Measurements from ENCODE around the gene ADAM19. TPM values are rescaled to one million over a fixed set of nuclear protein-coding genes. Genes with fewer than 3 reads are reported as not detected.

The ADAM19 gene
- total RNA-seq, 1 donor from 2014 or later: 11.5 TPM

DNA sequence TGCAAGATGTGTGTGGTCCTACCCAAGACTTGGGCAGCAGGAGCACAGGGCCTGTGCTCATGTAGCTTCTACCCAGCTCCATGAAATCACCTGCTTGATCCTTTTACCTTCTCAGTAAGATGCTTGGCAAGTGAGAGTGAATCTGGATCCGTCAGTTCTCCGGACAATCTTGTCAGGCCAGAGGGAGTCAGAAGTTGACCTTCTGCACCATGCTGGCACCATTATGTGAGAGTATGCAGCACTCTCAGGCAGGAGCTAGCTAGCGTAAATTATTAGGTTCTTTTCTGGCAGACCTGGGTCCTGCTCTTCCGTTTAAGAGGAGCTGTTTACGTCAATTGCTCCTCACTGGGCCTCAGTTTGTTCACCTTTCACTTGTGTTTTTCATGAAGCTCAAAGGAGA is 37.0 kb upstream of the ADAM19 start:
- peaks cover 3% of the 10 kb centered on the region for H3K9me3 Mint-ChIP-seq
- no peak overlapping the region for H3K4me3 Mint-ChIP-seq
- H2AFZ ChIP-seq (replicated peaks): no peak overlapping the region
- no peak overlapping the region for H3K27ac ChIP-seq
- H4K20me1 ChIP-seq (ENCODE audit: low read depth): no peaks in the 10 kb centered on the region
- TF ChIP-seq, protein P1, sequence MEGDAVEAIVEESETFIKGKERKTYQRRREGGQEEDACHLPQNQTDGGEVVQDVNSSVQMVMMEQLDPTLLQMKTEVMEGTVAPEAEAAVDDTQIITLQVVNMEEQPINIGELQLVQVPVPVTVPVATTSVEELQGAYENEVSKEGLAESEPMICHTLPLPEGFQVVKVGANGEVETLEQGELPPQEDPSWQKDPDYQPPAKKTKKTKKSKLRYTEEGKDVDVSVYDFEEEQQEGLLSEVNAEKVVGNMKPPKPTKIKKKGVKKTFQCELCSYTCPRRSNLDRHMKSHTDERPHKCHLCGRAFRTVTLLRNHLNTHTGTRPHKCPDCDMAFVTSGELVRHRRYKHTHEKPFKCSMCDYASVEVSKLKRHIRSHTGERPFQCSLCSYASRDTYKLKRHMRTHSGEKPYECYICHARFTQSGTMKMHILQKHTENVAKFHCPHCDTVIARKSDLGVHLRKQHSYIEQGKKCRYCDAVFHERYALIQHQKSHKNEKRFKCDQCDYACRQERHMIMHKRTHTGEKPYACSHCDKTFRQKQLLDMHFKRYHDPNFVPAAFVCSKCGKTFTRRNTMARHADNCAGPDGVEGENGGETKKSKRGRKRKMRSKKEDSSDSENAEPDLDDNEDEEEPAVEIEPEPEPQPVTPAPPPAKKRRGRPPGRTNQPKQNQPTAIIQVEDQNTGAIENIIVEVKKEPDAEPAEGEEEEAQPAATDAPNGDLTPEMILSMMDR (IDR thresholded peaks at IDR 0.05): no peak
- TF ChIP-seq EZH2phosphoT487 (IDR thresholded peaks at IDR 0.05): no peak
- TF ChIP-seq EZH2 (IDR thresholded peaks at IDR 0.05): no peak
- H3K4me3 ChIP-seq: no peak overlapping the region
- no peaks in the 10 kb centered on the region for H3K36me3 ChIP-seq
- H3K27ac Mint-ChIP-seq: peak overlapping the region; percentile 14
- H3K9ac ChIP-seq: no peak overlapping the region
- H3K27me3 ChIP-seq: no peaks in the 10 kb centered on the region
- no peaks in the 10 kb centered on the region for H3F3A ChIP-seq (ENCODE audit: low read depth)
- no peaks in the 10 kb centered on the region for H3K79me2 ChIP-seq (ENCODE audit: low read depth)
- no peaks in the 10 kb centered on the region for H3K9me3 ChIP-seq (ENCODE audit: low read depth)
- H3K36me3 Mint-ChIP-seq: no peaks in the 10 kb centered on the region
- H3K27me3 Mint-ChIP-seq (ENCODE audit: insufficient read depth, low read depth): peaks cover 5% of the 10 kb centered on the region
- H3K4me2 ChIP-seq: no peak overlapping the region
- no peaks in the 10 kb centered on the region for H3K4me1 Mint-ChIP-seq
- no peak for DNase-seq (ENCODE audit: low spot score)
- H3K4me1 ChIP-seq: no peaks in the 10 kb centered on the region

DNA sequence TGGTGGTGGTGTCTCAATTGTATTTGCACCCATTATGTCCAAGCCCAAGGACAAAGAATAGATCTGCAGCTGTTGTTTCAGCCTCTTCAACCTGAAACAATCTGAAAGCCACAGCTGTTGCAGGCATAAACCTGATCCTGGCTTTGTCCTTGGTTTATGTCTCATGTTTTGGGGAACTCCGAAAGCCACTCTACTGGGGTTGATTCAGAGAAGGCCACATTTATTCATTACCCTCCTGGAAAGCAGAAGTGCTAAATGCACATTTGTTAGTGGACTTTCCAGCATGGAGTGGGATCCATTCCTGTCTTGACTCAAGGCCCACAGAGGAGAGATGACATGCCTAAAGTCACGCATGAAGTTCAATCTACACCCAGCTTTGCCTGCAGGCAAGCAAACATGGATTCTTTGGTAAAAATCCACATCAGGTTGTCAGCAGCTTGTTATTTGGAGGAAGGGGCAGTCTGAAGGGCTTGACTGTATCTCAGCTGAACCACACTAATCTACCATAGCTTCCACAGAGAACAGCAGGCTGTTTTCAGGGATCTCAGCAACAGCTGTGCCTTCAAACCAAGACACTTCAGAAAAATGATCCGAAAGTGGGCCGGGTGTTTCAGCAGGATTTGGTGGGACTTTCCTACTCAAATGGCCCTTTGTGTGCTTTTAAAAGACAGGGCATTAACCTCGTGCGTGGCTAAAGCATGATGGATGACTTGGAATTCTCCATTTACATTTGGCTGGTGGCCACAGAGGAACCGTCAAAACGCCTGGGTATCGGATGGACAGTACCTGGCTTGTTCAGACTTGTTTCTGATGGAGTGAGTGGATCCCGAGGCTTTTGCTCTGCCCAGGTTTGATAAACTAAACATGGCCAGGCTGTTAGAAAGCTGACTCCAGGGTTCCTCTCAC is 36.2 kb upstream of the ADAM19 start:
- Mint-ChIP-seq H3K9me3 (peaks cover 3% of the 10 kb centered on the region), H3K27me3 (ENCODE audit: insufficient read depth, low read depth) (peaks cover 2% of the 10 kb centered on the region), H3K36me3 (no peaks in the 10 kb centered on the region), H3K4me3 (no peak overlapping the region), H3K27ac (no peak overlapping the region), H3K4me1 (no peaks in the 10 kb centered on the region)
- Histone ChIP-seq H3K36me3 (no peaks in the 10 kb centered on the region), H3K9ac (no peak overlapping the region), H3K4me1 (no peaks in the 10 kb centered on the region), H4K20me1 (ENCODE audit: low read depth) (no peaks in the 10 kb centered on the region), H3K27ac (no peak overlapping the region), H3K27me3 (no peaks in the 10 kb centered on the region), H3K79me2 (ENCODE audit: low read depth) (no peaks in the 10 kb centered on the region), H3K9me3 (ENCODE audit: low read depth) (no peaks in the 10 kb centered on the region), H3K4me2 (no peak overlapping the region), H3K4me3 (no peak overlapping the region), H2AFZ (replicated peaks) (peak overlapping the region; percentile 56), H3F3A (ENCODE audit: low read depth) (no peaks in the 10 kb centered on the region)
- DNase-seq (ENCODE audit: low spot score): no peak
- no peak for TF ChIP-seq EZH2phosphoT487 (IDR thresholded peaks at IDR 0.05)
- TF ChIP-seq, protein P1 (IDR thresholded peaks at IDR 0.05): no peak
- no peak for TF ChIP-seq EZH2 (IDR thresholded peaks at IDR 0.05)

DNA sequence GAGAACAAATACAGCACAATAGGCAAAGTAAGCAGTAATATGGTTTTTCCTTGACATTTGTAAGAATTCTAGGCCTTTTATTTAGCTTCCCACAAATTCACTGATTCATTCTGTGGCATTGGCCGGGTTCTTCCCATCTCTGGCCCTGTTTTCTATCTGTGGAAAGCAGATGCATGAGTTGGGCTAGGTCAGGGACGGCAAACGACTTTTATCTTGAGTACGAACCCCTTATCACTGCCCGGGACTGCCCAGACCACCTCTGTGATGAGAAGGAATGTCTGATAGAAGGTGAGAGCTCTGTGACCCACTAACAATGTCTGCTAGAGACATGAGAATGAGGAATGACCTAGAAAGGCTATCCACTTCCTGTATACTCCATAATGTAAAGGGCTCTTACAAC is 35.4 kb upstream of the ADAM19 start:
- Mint-ChIP-seq H3K4me1 (no peaks in the 10 kb centered on the region), H3K9me3 (peaks cover 3% of the 10 kb centered on the region), H3K36me3 (no peaks in the 10 kb centered on the region), H3K4me3 (no peak overlapping the region), H3K27ac (no peak overlapping the region), H3K27me3 (ENCODE audit: insufficient read depth, low read depth) (no peaks in the 10 kb centered on the region)
- Histone ChIP-seq H3K27me3 (no peaks in the 10 kb centered on the region), H2AFZ (replicated peaks) (no peak overlapping the region), H3K79me2 (ENCODE audit: low read depth) (no peaks in the 10 kb centered on the region), H3K9ac (no peak overlapping the region), H3K4me3 (no peak overlapping the region), H3K9me3 (ENCODE audit: low read depth) (no peaks in the 10 kb centered on the region), H3K27ac (no peak overlapping the region), H3K36me3 (no peaks in the 10 kb centered on the region), H3K4me2 (no peak overlapping the region), H3F3A (ENCODE audit: low read depth) (no peaks in the 10 kb centered on the region), H3K4me1 (no peaks in the 10 kb centered on the region), H4K20me1 (ENCODE audit: low read depth) (no peaks in the 10 kb centered on the region)
- TF ChIP-seq EZH2 (IDR thresholded peaks at IDR 0.05) (no peak), EZH2phosphoT487 (IDR thresholded peaks at IDR 0.05) (no peak)
- TF ChIP-seq, protein P1 (IDR thresholded peaks at IDR 0.05): no peak
- DNase-seq (ENCODE audit: low spot score): no peak
